HepG2 (cell line): Measurements from ENCODE around the gene TJP2. TPM values are rescaled to one million over a fixed set of nuclear protein-coding genes. Genes with fewer than 3 reads are reported as not detected.

Experiments used
- ATAC-seq: fragments of 200-7000 bp; cut with Tn5 transposase; 3 replicates; pipeline ENCODE4 v1.9.1; 2020; ENCODE audit warnings: mild to moderate bottlenecking, moderate library complexity
- BruUV-seq: library from RNA; stranded (reverse); fragments of 400-500 nt; replicated peaks from 2 replicates; lab custom pipeline; 2021; lab: Mats Ljungman, UMichigan
- CTCF ChIA-PET: fragments of 300-600 bp; formaldehyde crosslinking; extraction: SDS; loops from one replicate; lab custom pipeline; 2021; ENCODE audit warnings: low total read pairs, inconsistent platforms, low intra/inter-chr PET ratio; lab: Yijun Ruan, JAX
- POLR2A ChIA-PET: fragments of 350-600 bp; sonication (Branson Sonifier 250); formaldehyde crosslinking; loops from one replicate; lab custom pipeline; 2020; ENCODE audit warnings: antibody characterized with exemption, inconsistent platforms; lab: Yijun Ruan, JAX
- DNase-seq: peaks from one replicate; pipeline ENCODE4 v3.0.0-alpha.2; 2015; ENCODE audit warnings: low spot score
- FAIRE-seq: peaks from 3 replicates; lab custom pipeline; 2011; peaks lifted over from hg19 to GRCh38; lab: Jason Lieb, UNC
- H2AFZ ChIP-seq: one replicate; pipeline ENCODE4 v1.6.1; 2011; ENCODE audit warnings: low read length, inconsistent platforms
- H3K27ac ChIP-seq: fragments of 300-600 bp; 3 replicates; pipeline ENCODE4 v1.8.0; 2011; ENCODE audit warnings: mixed run types, mild to moderate bottlenecking, mixed read lengths, low read length, inconsistent platforms; ENCODE audit not compliant: insufficient read depth; ENCODE audit errors: extremely low read length
- H3K27me3 ChIP-seq, 2 experiments: fragments of 200-600 bp in 1 of 2; 2 replicates in 1 of 2; 3 replicates in 1 of 2; pipeline versions ENCODE4 v1.6.0 to v1.8.0; 2011; ENCODE audit warnings: low read length in 2 of 2, mild to moderate bottlenecking in 2 of 2, moderate library complexity in 2 of 2, inconsistent platforms in 1 of 2; ENCODE audit not compliant: insufficient read depth in 2 of 2, control insufficient read depth in 1 of 2
- H3K36me3 ChIP-seq, 2 experiments: fragments of 200-600 bp in 1 of 2; replicated peaks in 1 of 2; 2 replicates in 1 of 2; 3 replicates in 1 of 2; pipeline versions ENCODE4 v1.5.1 to v1.8.0; 2011; ENCODE audit warnings: low read length in 2 of 2, inconsistent platforms in 1 of 2; ENCODE audit not compliant: insufficient read depth in 2 of 2, control insufficient read depth in 1 of 2
- H3K4me1 ChIP-seq: 2 replicates; pipeline ENCODE4 v1.5.1; 2012; ENCODE audit warnings: low read length, inconsistent platforms; ENCODE audit not compliant: insufficient read depth
- H3K4me2 ChIP-seq: 2 replicates; pipeline ENCODE4 v1.6.0; 2011; ENCODE audit warnings: low read depth, low read length, inconsistent platforms
- H3K4me3 ChIP-seq, 3 experiments: fragments of 200-600 bp in 1 of 3; sonication (generic), shearing (Covaris generic) in 1 of 3; replicated peaks in 1 of 3; 2 replicates each; pipeline ENCODE4 v1.5.1; 2011 to 2016; ENCODE audit warnings: low read length in 3 of 3, inconsistent platforms in 2 of 3, low read depth in 2 of 3, mild to moderate bottlenecking in 2 of 3, control low read depth in 1 of 3, mixed read lengths in 1 of 3; ENCODE audit not compliant: insufficient read depth in 1 of 3
- H3K79me2 ChIP-seq: one replicate; pipeline ENCODE4 v1.6.1; 2011; ENCODE audit warnings: low read length, inconsistent platforms; ENCODE audit not compliant: insufficient read depth
- H3K9ac ChIP-seq: 2 replicates; pipeline ENCODE4 v1.6.0; 2011; ENCODE audit warnings: mild to moderate bottlenecking, low read depth, low read length, inconsistent platforms; ENCODE audit not compliant: insufficient read depth
- H3K9me3 ChIP-seq: 2 replicates; pipeline ENCODE4 v1.5.1; 2012; ENCODE audit warnings: mild to moderate bottlenecking, low read length
- H4K20me1 ChIP-seq: 2 replicates; pipeline ENCODE4 v1.6.0; 2011; ENCODE audit warnings: inconsistent platforms, mild to moderate bottlenecking, low read length, moderate library complexity; ENCODE audit not compliant: insufficient read depth
- RBM22 ChIP-seq: fragments of 200-400 bp; formaldehyde crosslinking; optimal IDR thresholded peaks from 2 replicates; pipeline ENCODE3; 2017; ENCODE audit warnings: mild to moderate bottlenecking, low read length, moderate library complexity
- SCMH1 ChIP-seq: sonication (generic); formaldehyde crosslinking; IDR thresholded peaks from 2 replicates; pipeline ENCODE4 v1.9.0; 2021; ENCODE audit warnings: missing genetic modification reagents, mild to moderate bottlenecking, borderline replicate concordance
- SKI ChIP-seq: fragments of 450-650 bp; IDR thresholded peaks from one replicate; pipeline ENCODE4 v1.6.1; 2018; ENCODE audit warnings: mild to moderate bottlenecking; ENCODE audit not compliant: partially characterized antibody
- ZEB1 ChIP-seq: IDR thresholded peaks from 2 replicates; pipeline ENCODE4 v1.6.1; 2012; ENCODE audit warnings: mild to moderate bottlenecking, low read depth, inconsistent platforms; ENCODE audit not compliant: insufficient replicate concordance
- ZKSCAN5 ChIP-seq: sonication (generic); formaldehyde crosslinking; IDR thresholded peaks from 2 replicates; pipeline ENCODE4 v1.5.1; 2020; ENCODE audit warnings: mild to moderate bottlenecking, missing genetic modification reagents
- ZNF567 ChIP-seq: sonication (generic); formaldehyde crosslinking; IDR thresholded peaks from 2 replicates; pipeline ENCODE4 v1.8.1; 2023; ENCODE audit warnings: mild to moderate bottlenecking, missing genetic modification reagents, borderline replicate concordance
- WGBS: methylation state at CpG from one replicate; pipeline ENCODE4 v1.1.6; 2017; ENCODE audit warnings: low lambda C conversion rate; 5-methylcytosine and 5-hydroxymethylcytosine counted together
- in situ Hi-C: cut with HindIII; loops from 2 replicates; pipeline ENCODE4 v1.10.0; 2017; ENCODE audit warnings: low pct_unique_long_range_greater_than_20kb; ENCODE audit not compliant: extremely low pct_ligation_motif_present
- intact Hi-C: fragments of 100-400 bp; cut with micrococcal nuclease; formaldehyde crosslinking; loops from one replicate; pipeline ENCODE4 v1.10.0; 2022; ENCODE audit not compliant: unreplicated experiment
- polyA plus RNA-seq, 8 experiments: library from polyadenylated mRNA; depleted of rRNA in 3 of 8; stranded (reverse) in 7 of 8; unstranded in 1 of 8; fragments of >200 nt; fragmentation: Illumina TruSeq in 4 of 8; extraction: Trizol in 4 of 8; gene quantifications; 2 replicates each; pipeline versions ENCODE4 v1.2.1 to v1.2.3, GENCODE V29; 2011 to 2016; ENCODE audit warnings: low read depth in 4 of 8, missing spikeins in 1 of 8, mixed read lengths in 1 of 8; ENCODE audit not compliant: insufficient read depth in 1 of 8
- total RNA-seq, 5 experiments: library from RNA; depleted of rRNA; stranded (reverse); fragments of >200 nt; fragmentation: Illumina TruSeq; extraction: Trizol; gene quantifications; 2 replicates each; pipeline ENCODE4 v1.2.3, GENCODE V29; 2016; ENCODE audit warnings: low read depth in 1 of 5
- TF ChIP-seq, protein P1 (sequence below): IDR thresholded peaks from 2 replicates; pipeline ENCODE4 v1.6.1; 2016; ENCODE audit warnings: low read depth

TJP2 gene
- total and polyA plus RNA-seq, 2 of the 13 experiments (the other 11 are each of a cell fraction or from before 2014, with no cell fraction given), result 109 to 110 TPM

DNA sequence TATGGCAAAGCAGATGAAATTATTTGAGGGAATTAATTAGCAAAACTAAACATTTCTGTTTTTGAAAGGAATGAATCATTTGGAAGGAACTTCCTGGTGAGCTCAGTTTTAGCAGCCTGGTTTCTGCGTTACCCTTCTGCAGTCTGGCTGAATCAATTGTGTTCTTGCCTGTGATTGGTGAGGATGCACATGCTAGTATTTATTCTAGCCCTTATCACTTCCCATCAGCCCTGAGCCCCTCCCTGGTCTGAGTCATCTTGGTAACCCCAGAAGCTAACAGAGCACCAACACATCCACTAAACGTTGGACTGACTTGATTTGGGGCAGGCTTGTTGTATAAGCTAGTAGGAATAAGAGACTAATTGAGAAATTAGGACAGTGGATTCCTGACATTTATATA is 6.6 kb downstream of the TJP2 start (continued):
- TF ChIP-seq, protein P1, sequence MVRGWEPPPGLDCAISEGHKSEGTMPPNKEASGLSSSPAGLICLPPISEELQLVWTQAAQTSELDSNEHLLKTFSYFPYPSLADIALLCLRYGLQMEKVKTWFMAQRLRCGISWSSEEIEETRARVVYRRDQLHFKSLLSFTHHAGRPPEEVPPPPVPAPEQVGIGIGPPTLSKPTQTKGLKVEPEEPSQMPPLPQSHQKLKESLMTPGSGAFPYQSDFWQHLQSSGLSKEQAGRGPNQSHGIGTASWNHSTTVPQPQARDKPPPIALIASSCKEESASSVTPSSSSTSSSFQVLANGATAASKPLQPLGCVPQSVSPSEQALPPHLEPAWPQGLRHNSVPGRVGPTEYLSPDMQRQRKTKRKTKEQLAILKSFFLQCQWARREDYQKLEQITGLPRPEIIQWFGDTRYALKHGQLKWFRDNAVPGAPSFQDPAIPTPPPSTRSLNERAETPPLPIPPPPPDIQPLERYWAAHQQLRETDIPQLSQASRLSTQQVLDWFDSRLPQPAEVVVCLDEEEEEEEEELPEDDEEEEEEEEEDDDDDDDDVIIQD (CRISPR knock-in tag), result 0 out of 2 replicates have a peak, but pooled peaks have one; percentile 59
- TF ChIP-seq SCMH1, result no peak
- no peak for TF ChIP-seq ZKSCAN5
- no peak for TF ChIP-seq ZNF567
- TF ChIP-seq SKI, result no peak

DNA sequence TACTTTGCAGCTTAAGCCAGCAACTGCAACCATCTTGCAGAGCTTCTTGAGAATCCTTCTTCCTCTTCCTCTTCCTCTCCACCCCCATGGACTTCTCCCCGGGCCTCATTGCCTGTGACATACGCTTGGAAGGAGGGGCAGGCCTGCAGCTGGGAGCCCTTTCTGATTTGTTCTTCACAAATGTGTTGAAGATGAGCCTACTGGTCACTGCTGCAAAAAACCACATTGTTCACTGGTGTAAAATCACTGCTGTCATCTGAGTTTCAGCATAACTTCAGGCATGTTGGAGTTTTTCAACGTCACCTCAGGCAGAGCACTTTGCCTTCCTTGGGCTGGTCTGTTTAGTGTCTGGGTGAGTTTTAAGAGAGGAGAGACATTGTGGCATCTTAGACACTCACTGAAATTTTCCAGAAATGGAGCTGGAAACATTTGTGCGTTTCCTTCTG is 7.9 kb downstream of the TJP2 start:
- Histone ChIP-seq H2AFZ (no peak overlapping the region), H4K20me1 (peaks cover 28% of the 10 kb centered on the region), H3K9ac (no peak overlapping the region; the same call in 1 of the 2 replicates), H3K9me3 (no peaks in the 10 kb centered on the region), H3K4me3 (no peak overlapping the region), H3K27ac (peak overlapping the region; percentile 43), H3K27me3 (no peaks in the 10 kb centered on the region), H3K79me2 (peaks cover 86% of the 10 kb centered on the region), H3K4me2 (no peak overlapping the region), H3K4me1 (peaks cover 99% of the 10 kb centered on the region), H3K36me3 (peaks cover 4 to 21% of the 10 kb centered on the region in 2 experiments; a peak in 3 of 5 replicates)
- no peak for FAIRE-seq
- POLR2A ChIA-PET, result interaction anchor here (2.1 to 5.5 kb wide), 2 partner anchors 7 to 60 kb away, joined by 16 to 97 read pairs; no protein-coding TSS in a partner anchor
- CTCF ChIA-PET, result no interaction called here
- no peak for DNase-seq
- ATAC-seq, result no peak
- in situ Hi-C loops, result no loop called here
- WGBS, result 85% methylated on average over 4 of the region's 4 CpGs
- BruUV-seq, result no TSS peak
- intact Hi-C loops, result no loop called here
- TF ChIP-seq ZEB1 (no peak), RBM22 (peak; percentile 15)
